Heart left ventricle (tissue), 13 donors: Measurements from ENCODE around the gene HIP1.
"Not testable (repeated sequence)": the region's sequence is repeated elsewhere in the genome, so short reads cannot be mapped to it uniquely, and the experiment has no call there.

ENCODE experiments used
- POLR2A ChIP-seq, 2 donors: fragments of 450-650 bp; IDR thresholded peaks; one replicate each; pipeline ENCODE4 v1.6.1; 2017; ENCODE audit warnings: antibody characterized with exemption in 2 of 2, mild to moderate bottlenecking in 2 of 2, moderate library complexity in 2 of 2
- TF ChIP-seq, protein P1 (sequence below), 12 donors: fragments of 200-600 bp; sonication (generic) in 4 of 12; IDR thresholded peaks; one replicate each; pipeline versions ENCODE4 v1.5.0 to v1.8.0; 2018 to 2022; ENCODE audit warnings: antibody characterized with exemption in 12 of 12, mild to moderate bottlenecking in 5 of 12
- donor health status: ischemic (EF 13 %, LVEDD 7.1; RV severe dilation, severe dysfunction).
- donor health status: DM: no; HTN: yes; CAD: no.
- donor health status: DM: no; HTN: no; CAD: no.
- donor health status: ischemic (EF 25% LVEDD 6.9; RV normal size, moderate dysfunction).
- donor health status: ischemic (EF 25% LVEDD 5.7; RV mildly dilated, moderate dysfunction).
- donor health status: ischemic (EF 35%, LVEDD 5.7; RV mildly dilated, moderate dysfunction).
- donor health status: nonischemic (EF 11% LVEDD 7.7; RV severe dilation, severe dysfunction).
- donor health status: DM: yes; HTN: yes; CAD: no.
- donor health status: PGD.
- donor health status: ischemic (EF 29% LVEDD 5.4; RV normal size, mild dysfunction).
- donor health status: nonischemic (EF 23%, LVEDD 6.1; RV moderate dilation, normal function).

- TF ChIP-seq, protein P1, sequence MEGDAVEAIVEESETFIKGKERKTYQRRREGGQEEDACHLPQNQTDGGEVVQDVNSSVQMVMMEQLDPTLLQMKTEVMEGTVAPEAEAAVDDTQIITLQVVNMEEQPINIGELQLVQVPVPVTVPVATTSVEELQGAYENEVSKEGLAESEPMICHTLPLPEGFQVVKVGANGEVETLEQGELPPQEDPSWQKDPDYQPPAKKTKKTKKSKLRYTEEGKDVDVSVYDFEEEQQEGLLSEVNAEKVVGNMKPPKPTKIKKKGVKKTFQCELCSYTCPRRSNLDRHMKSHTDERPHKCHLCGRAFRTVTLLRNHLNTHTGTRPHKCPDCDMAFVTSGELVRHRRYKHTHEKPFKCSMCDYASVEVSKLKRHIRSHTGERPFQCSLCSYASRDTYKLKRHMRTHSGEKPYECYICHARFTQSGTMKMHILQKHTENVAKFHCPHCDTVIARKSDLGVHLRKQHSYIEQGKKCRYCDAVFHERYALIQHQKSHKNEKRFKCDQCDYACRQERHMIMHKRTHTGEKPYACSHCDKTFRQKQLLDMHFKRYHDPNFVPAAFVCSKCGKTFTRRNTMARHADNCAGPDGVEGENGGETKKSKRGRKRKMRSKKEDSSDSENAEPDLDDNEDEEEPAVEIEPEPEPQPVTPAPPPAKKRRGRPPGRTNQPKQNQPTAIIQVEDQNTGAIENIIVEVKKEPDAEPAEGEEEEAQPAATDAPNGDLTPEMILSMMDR (IDR thresholded peaks at IDR 0.05), result not testable (repeated sequence)
- TF ChIP-seq POLR2A (IDR thresholded peaks at IDR 0.05), result not testable (repeated sequence)
These were observed 246.7 kb downstream of the HIP1 start, which contains the start of gene SPDYE5 for GRCh38 chr7:75492020-75492419.
